Mesenchymal stem cell (in vitro differentiated cells and primary cell): ENCODE results near the gene AHSG.

Experiments
- DNase-seq: peaks from one replicate; pipeline ENCODE4 v3.0.0-alpha.2; 2013
- H2AFZ ChIP-seq: one replicate; pipeline ENCODE4 v1.6.1; 2013; ENCODE audit warnings: low read depth, mild to moderate bottlenecking, control low read depth, inconsistent platforms, low read length, moderate library complexity
- H2AK5ac ChIP-seq: 2 replicates; pipeline ENCODE4 v1.6.1; 2013; ENCODE audit warnings: low read length, moderate library complexity, mild to moderate bottlenecking, inconsistent platforms; ENCODE audit not compliant: severe bottlenecking
- H2BK120ac ChIP-seq: one replicate; pipeline ENCODE4 v1.6.1; 2013; ENCODE audit warnings: low read depth, mild to moderate bottlenecking, inconsistent platforms, low read length, moderate library complexity
- H2BK12ac ChIP-seq, 2 experiments: one replicate each; pipeline ENCODE4 v1.6.1; 2013; ENCODE audit warnings: inconsistent platforms in 2 of 2, low read length in 2 of 2, mild to moderate bottlenecking in 2 of 2, moderate library complexity in 2 of 2, control low read depth in 1 of 2
- H2BK15ac ChIP-seq: one replicate; pipeline ENCODE4 v1.6.1; 2013; ENCODE audit warnings: mild to moderate bottlenecking, low read depth, inconsistent platforms; ENCODE audit not compliant: poor library complexity, severe bottlenecking
- H2BK5ac ChIP-seq: 2 replicates; pipeline ENCODE4 v1.6.1; 2013; ENCODE audit warnings: low read depth, mild to moderate bottlenecking, low read length, control low read depth, inconsistent platforms; ENCODE audit not compliant: poor library complexity, severe bottlenecking
- H3K14ac ChIP-seq, 2 experiments: one replicate each; pipeline ENCODE4 v1.6.1; 2013; ENCODE audit warnings: inconsistent platforms in 2 of 2, low read length in 2 of 2, control low read depth in 1 of 2, mild to moderate bottlenecking in 1 of 2, moderate library complexity in 1 of 2
- H3K18ac ChIP-seq, 2 experiments: one replicate each; pipeline ENCODE4 v1.6.1; 2013; ENCODE audit warnings: inconsistent platforms in 2 of 2, low read length in 2 of 2, control low read depth in 1 of 2, low read depth in 1 of 2, mild to moderate bottlenecking in 1 of 2
- H3K23ac ChIP-seq, 2 experiments: one replicate each; pipeline ENCODE4 v1.6.1; 2013; ENCODE audit warnings: inconsistent platforms in 2 of 2, low read length in 2 of 2, mild to moderate bottlenecking in 2 of 2, moderate library complexity in 2 of 2, control low read depth in 1 of 2
- H3K27ac ChIP-seq: 2 replicates; pipeline ENCODE4 v1.5.1; 2013; ENCODE audit warnings: mild to moderate bottlenecking, moderate library complexity, low read length, control low read depth, inconsistent platforms; ENCODE audit not compliant: poor library complexity, severe bottlenecking
- H3K27me3 ChIP-seq, 2 experiments: 2 replicates each; pipeline versions ENCODE4 v1.6.1 to v1.7.0; 2013; ENCODE audit warnings: low read length in 2 of 2, mild to moderate bottlenecking in 2 of 2, moderate library complexity in 2 of 2, control low read depth in 1 of 2, inconsistent platforms in 1 of 2; ENCODE audit not compliant: control insufficient read depth in 1 of 2, insufficient read depth in 1 of 2
- H3K36me3 ChIP-seq, 2 experiments: 2 replicates each; pipeline versions ENCODE4 v1.6.1 to v1.7.0; 2013; ENCODE audit warnings: low read length in 2 of 2, control low read depth in 1 of 2, inconsistent platforms in 1 of 2, low read depth in 1 of 2, mild to moderate bottlenecking in 1 of 2; ENCODE audit not compliant: insufficient read depth in 2 of 2, control insufficient read depth in 1 of 2
- H3K4ac ChIP-seq, 2 experiments: one replicate each; pipeline ENCODE4 v1.6.1; 2013; ENCODE audit warnings: inconsistent platforms in 2 of 2, low read length in 2 of 2, mild to moderate bottlenecking in 2 of 2, moderate library complexity in 2 of 2, control low read depth in 1 of 2, low read depth in 1 of 2
- H3K4me1 ChIP-seq: 2 replicates; pipeline ENCODE4 v1.6.1; 2013; ENCODE audit warnings: low read depth, low read length, control low read depth; ENCODE audit not compliant: control insufficient read depth, insufficient read depth
- H3K4me2 ChIP-seq: 2 replicates; pipeline ENCODE4 v1.6.1; 2013; ENCODE audit warnings: low read length, mild to moderate bottlenecking, inconsistent platforms; ENCODE audit not compliant: poor library complexity, severe bottlenecking
- H3K4me3 ChIP-seq, 2 experiments: 2 replicates each; pipeline versions ENCODE4 v1.5.1 to v1.7.0; 2013; ENCODE audit warnings: low read length in 2 of 2, mild to moderate bottlenecking in 2 of 2, control low read depth in 1 of 2, low read depth in 1 of 2; ENCODE audit not compliant: insufficient read depth in 1 of 2
- H3K79me1 ChIP-seq: replicated peaks from 2 replicates; pipeline ENCODE4 v1.6.1; 2013; ENCODE audit warnings: mild to moderate bottlenecking, control low read depth, low read length, inconsistent platforms; ENCODE audit not compliant: poor library complexity, severe bottlenecking
- H3K9ac ChIP-seq: 2 replicates; pipeline ENCODE4 v1.7.0; 2013; ENCODE audit warnings: mild to moderate bottlenecking, low read length, moderate library complexity
- H3K9me3 ChIP-seq: 2 replicates; pipeline ENCODE4 v1.7.0; 2013; ENCODE audit warnings: mild to moderate bottlenecking, low read length; ENCODE audit not compliant: control insufficient read depth
- H4K8ac ChIP-seq: one replicate; pipeline ENCODE4 v1.6.1; 2013; ENCODE audit warnings: inconsistent platforms, mild to moderate bottlenecking, low read length, moderate library complexity
- H4K91ac ChIP-seq: one replicate; pipeline ENCODE4 v1.6.1; 2013; ENCODE audit warnings: mild to moderate bottlenecking, low read length, inconsistent platforms
- WGBS: methylation state at CpG from one replicate; pipeline ENCODE4 v1.1.7; 2013; ENCODE audit warnings: mixed read lengths; 5-methylcytosine and 5-hydroxymethylcytosine counted together

AHSG gene

GRCh38 chr3:186605561-186606545 lies 7.0 kb upstream of the AHSG start:
- no peak overlapping the region for H3K14ac ChIP-seq
- H2BK15ac ChIP-seq: no peak overlapping the region
- no peak overlapping the region for H2AK5ac ChIP-seq
- no peaks in the 10 kb centered on the region for H3K79me1 ChIP-seq
- no peak overlapping the region for H4K91ac ChIP-seq
- H3K4me2 ChIP-seq: no peak overlapping the region
- H3K27ac ChIP-seq: no peak overlapping the region
- no peaks in the 10 kb centered on the region for H3K36me3 ChIP-seq
- H3K9ac ChIP-seq: no peak overlapping the region
- H2BK12ac ChIP-seq: no peak overlapping the region
- 94% methylated on average over 4 of the region's 5 CpGs for WGBS
- no peak overlapping the region for H3K18ac ChIP-seq
- H2BK5ac ChIP-seq: no peak overlapping the region
- no peak overlapping the region for H3K23ac ChIP-seq
- H3K4me3 ChIP-seq: no peak overlapping the region
- no peak overlapping the region for H2BK120ac ChIP-seq
- no peaks in the 10 kb centered on the region for H3K4me1 ChIP-seq
- H3K9me3 ChIP-seq: no peaks in the 10 kb centered on the region
- peaks cover 5 to 31% of the 10 kb centered on the region in 2 experiments for H3K27me3 ChIP-seq
- no peak overlapping the region for H3K4ac ChIP-seq
- no peak for DNase-seq
- no peak overlapping the region for H2AFZ ChIP-seq
- H4K8ac ChIP-seq: no peak overlapping the region

- no peaks in the 10 kb centered on the region for H3K4me1 ChIP-seq
- H4K91ac ChIP-seq: no peak overlapping the region
- no peak overlapping the region for H2BK12ac ChIP-seq
- H3K27me3 ChIP-seq: peaks cover 24 to 37% of the 10 kb centered on the region in 2 experiments
- no peak overlapping the region for H3K4me3 ChIP-seq
- H2AK5ac ChIP-seq: no peak overlapping the region
- H3K9ac ChIP-seq: no peak overlapping the region
- H4K8ac ChIP-seq: no peak overlapping the region
- no peak overlapping the region for H3K23ac ChIP-seq
- no peaks in the 10 kb centered on the region for H3K36me3 ChIP-seq
- no peak overlapping the region for H3K18ac ChIP-seq
- H2BK120ac ChIP-seq: no peak overlapping the region
- no peak overlapping the region for H2BK15ac ChIP-seq
- no peaks in the 10 kb centered on the region for H3K79me1 ChIP-seq
- H2BK5ac ChIP-seq: no peak overlapping the region
- H3K4ac ChIP-seq: no peak overlapping the region
- H3K9me3 ChIP-seq: no peaks in the 10 kb centered on the region
- no peak overlapping the region for H3K27ac ChIP-seq
- no peak overlapping the region for H2AFZ ChIP-seq
- H3K4me2 ChIP-seq: no peak overlapping the region
- 76% methylated on average over 2 of the region's 2 CpGs for WGBS
- DNase-seq: no peak
- H3K14ac ChIP-seq: no peak overlapping the region
Observed at GRCh38 chr3:186608624-186609215, 4.1 kb upstream of the AHSG start.

- Histone ChIP-seq H2BK120ac (no peak overlapping the region), H3K36me3 (no peaks in the 10 kb centered on the region), H3K23ac (no peak overlapping the region), H3K9me3 (no peaks in the 10 kb centered on the region), H2BK5ac (no peak overlapping the region), H3K27ac (no peak overlapping the region), H3K9ac (no peak overlapping the region), H3K4me1 (no peaks in the 10 kb centered on the region), H3K18ac (no peak overlapping the region), H2BK12ac (no peak overlapping the region), H2BK15ac (no peak overlapping the region), H3K14ac (no peak overlapping the region), H3K4ac (no peak overlapping the region), H4K91ac (no peak overlapping the region), H3K4me3 (no peak overlapping the region), H3K79me1 (no peaks in the 10 kb centered on the region), H4K8ac (no peak overlapping the region), H2AFZ (no peak overlapping the region), H2AK5ac (no peak overlapping the region), H3K4me2 (no peak overlapping the region), H3K27me3 (peaks cover 29 to 36% of the 10 kb centered on the region in 2 experiments)
- DNase-seq: no peak
- WGBS: 97% methylated on average over 8 of the region's 8 CpGs
Observed at GRCh38 chr3:186609247-186609868, 3.5 kb upstream of the AHSG start.

- H2BK120ac ChIP-seq: no peak overlapping the region
Observed at GRCh38 chr3:186612065-186612464, 795 bp upstream of the AHSG start.

More at GRCh38 chr3:186612065-186612464, 795 bp upstream of the AHSG start:
- Histone ChIP-seq H3K9me3 (no peaks in the 10 kb centered on the region), H3K27ac (no peak overlapping the region), H4K91ac (no peak overlapping the region), H4K8ac (no peak overlapping the region), H3K4me3 (no peak overlapping the region), H3K27me3 (peaks cover 27 to 33% of the 10 kb centered on the region in 2 experiments), H3K79me1 (peaks cover 2% of the 10 kb centered on the region), H3K4me2 (no peak overlapping the region), H3K18ac (no peak overlapping the region), H2AFZ (no peak overlapping the region), H3K4me1 (peaks cover 3% of the 10 kb centered on the region), H2AK5ac (no peak overlapping the region), H3K9ac (no peak overlapping the region), H3K36me3 (no peaks in the 10 kb centered on the region), H2BK12ac (no peak overlapping the region), H3K4ac (no peak overlapping the region), H3K23ac (no peak overlapping the region), H2BK15ac (no peak overlapping the region), H2BK5ac (no peak overlapping the region), H3K14ac (no peak overlapping the region)
- DNase-seq: no peak
- 61% methylated on average over 5 of the region's 5 CpGs for WGBS
